Measurements from ENCODE around the gene KATNAL1.
A peak's percentile ranks its signal among the peaks of the same experiment; 100 is the strongest.

The KATNAL1 gene

GRCh38 chr13:30253830-30254229 lies 53.5 kb downstream of the KATNAL1 start:
- no peak for DNase-seq (ENCODE audit: low spot score)
- no peaks in the 10 kb centered on the region for H3K27me3 Mint-ChIP-seq (ENCODE audit: low read depth)
- H3K4me3 Mint-ChIP-seq = no peak overlapping the region
- peaks cover 11% of the 10 kb centered on the region for H3K4me1 Mint-ChIP-seq (ENCODE audit: low read depth)
- peak overlapping the region; percentile 15 for H3K27ac Mint-ChIP-seq
- peaks cover 13% of the 10 kb centered on the region for H3K36me3 Mint-ChIP-seq (ENCODE audit: low read depth)
- H3K9me3 Mint-ChIP-seq = peaks cover 11% of the 10 kb centered on the region

GRCh38 chr13:30247406-30247805 lies 59.9 kb downstream of the KATNAL1 start:
- Mint-ChIP-seq H3K36me3 (ENCODE audit: low read depth) (peaks cover 36% of the 10 kb centered on the region), H3K9me3 (peaks cover 26% of the 10 kb centered on the region), H3K27ac (no peak overlapping the region)

DNA sequence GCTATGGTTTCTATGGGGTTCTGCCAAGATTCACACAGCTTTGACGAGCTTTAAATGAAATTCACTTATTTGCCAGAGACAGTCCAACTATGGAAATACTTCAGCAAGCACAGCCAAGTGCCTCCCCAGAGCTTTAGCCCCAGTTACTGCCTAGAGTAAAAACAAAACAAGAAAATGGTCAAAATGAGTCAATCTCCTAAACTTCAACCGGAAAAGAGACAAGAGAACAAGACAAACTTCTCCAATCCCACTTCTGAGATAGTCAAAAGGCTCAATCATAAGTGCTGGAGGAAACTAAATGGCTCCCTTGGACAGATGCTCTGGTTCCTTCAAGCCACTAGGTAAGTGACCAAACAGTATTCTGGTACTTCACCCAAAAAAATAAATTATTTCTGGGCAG lies 65.8 kb downstream of the KATNAL1 start:
- H3K9me3 Mint-ChIP-seq = peaks cover 15% of the 10 kb centered on the region
- H3K36me3 Mint-ChIP-seq (ENCODE audit: low read depth) = peaks cover 38% of the 10 kb centered on the region
- no peak for DNase-seq (ENCODE audit: low spot score)
- peaks cover 10% of the 10 kb centered on the region for H3K4me1 Mint-ChIP-seq (ENCODE audit: low read depth)
- H3K27ac Mint-ChIP-seq = peak overlapping the region; percentile 12
- H3K27me3 Mint-ChIP-seq (ENCODE audit: low read depth) = no peaks in the 10 kb centered on the region
- H3K4me3 Mint-ChIP-seq = no peak overlapping the region

More at GRCh38 chr13:30247406-30247805, 59.9 kb downstream of the KATNAL1 start:
- peaks cover under 1% of the 10 kb centered on the region for H3K4me1 Mint-ChIP-seq (ENCODE audit: low read depth)
- no peaks in the 10 kb centered on the region for H3K27me3 Mint-ChIP-seq (ENCODE audit: low read depth)
- no peak overlapping the region for H3K4me3 Mint-ChIP-seq
- DNase-seq (ENCODE audit: low spot score) = no peak

- no peak for DNase-seq (ENCODE audit: low spot score)
- Mint-ChIP-seq H3K36me3 (ENCODE audit: low read depth) (peaks cover 37% of the 10 kb centered on the region), H3K4me1 (ENCODE audit: low read depth) (peaks cover 10% of the 10 kb centered on the region), H3K27ac (no peak overlapping the region), H3K27me3 (ENCODE audit: low read depth) (no peaks in the 10 kb centered on the region), H3K4me3 (no peak overlapping the region), H3K9me3 (peaks cover 13% of the 10 kb centered on the region)
Measured at GRCh38 chr13:30240608-30241007, 66.7 kb downstream of the KATNAL1 start.

- DNase-seq (ENCODE audit: low spot score) = no peak
- Mint-ChIP-seq H3K4me1 (ENCODE audit: low read depth) (no peaks in the 10 kb centered on the region), H3K36me3 (ENCODE audit: low read depth) (peaks cover 14% of the 10 kb centered on the region), H3K27ac (no peak overlapping the region), H3K27me3 (ENCODE audit: low read depth) (no peaks in the 10 kb centered on the region), H3K4me3 (no peak overlapping the region), H3K9me3 (no peaks in the 10 kb centered on the region)
Measured at GRCh38 chr13:30235216-30235615, 72.1 kb downstream of the KATNAL1 start.

DNA sequence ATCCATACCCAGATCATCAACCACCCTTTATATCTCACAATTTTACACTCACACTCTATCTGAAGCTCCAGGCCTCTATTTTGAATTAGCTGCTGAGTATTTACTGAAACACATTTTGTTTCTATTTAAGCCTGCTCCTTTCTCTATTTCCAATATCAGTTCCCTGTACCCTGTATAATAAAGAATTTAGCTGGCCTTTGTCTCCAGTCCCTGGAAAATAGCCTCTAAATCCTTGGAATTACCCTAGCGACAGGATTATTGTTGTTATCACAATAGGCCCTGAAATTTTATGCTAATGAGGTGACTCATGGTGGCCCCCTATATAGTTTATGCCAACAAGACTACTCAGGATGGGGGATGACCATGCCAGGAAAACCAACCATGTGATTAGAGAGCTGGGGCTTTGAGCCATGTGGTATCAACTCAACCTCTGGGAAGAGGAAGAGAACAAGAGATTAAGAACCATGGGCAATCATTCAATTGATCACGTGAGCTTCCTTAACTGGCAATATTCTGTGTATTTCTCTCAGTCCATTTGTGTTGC lies 72.7 kb downstream of the KATNAL1 start:
- Mint-ChIP-seq H3K4me3 (no peak overlapping the region), H3K9me3 (no peaks in the 10 kb centered on the region), H3K27ac (no peak overlapping the region), H3K36me3 (ENCODE audit: low read depth) (peaks cover 12% of the 10 kb centered on the region), H3K4me1 (ENCODE audit: low read depth) (no peaks in the 10 kb centered on the region), H3K27me3 (ENCODE audit: low read depth) (no peaks in the 10 kb centered on the region)
- DNase-seq (ENCODE audit: low spot score) = no peak

DNA sequence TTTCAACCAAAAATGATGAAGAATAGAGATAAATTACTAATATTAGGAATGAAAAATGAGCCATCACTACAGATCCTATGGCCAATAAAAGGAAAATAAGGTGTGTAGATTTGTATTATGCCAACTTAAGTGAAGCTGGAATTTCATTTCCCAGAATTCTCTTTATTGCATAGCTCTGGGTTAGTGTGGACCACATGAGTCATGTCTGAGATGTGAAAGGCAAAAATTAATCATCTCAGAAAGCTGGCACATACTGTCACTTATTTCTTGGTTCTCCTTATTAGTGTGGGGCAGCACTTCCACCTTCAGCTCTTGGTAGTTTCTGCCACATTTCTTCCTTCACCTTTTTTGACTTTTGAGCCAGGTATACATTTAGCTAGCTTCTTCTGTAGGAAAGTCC lies 82.6 kb downstream of the KATNAL1 start:
- Mint-ChIP-seq H3K4me3 (no peak overlapping the region), H3K4me1 (ENCODE audit: low read depth) (peaks cover 2% of the 10 kb centered on the region), H3K27ac (no peak overlapping the region), H3K9me3 (peaks cover 17% of the 10 kb centered on the region), H3K27me3 (ENCODE audit: low read depth) (no peaks in the 10 kb centered on the region), H3K36me3 (ENCODE audit: low read depth) (peaks cover 61% of the 10 kb centered on the region)
- no peak for DNase-seq (ENCODE audit: low spot score)

DNA sequence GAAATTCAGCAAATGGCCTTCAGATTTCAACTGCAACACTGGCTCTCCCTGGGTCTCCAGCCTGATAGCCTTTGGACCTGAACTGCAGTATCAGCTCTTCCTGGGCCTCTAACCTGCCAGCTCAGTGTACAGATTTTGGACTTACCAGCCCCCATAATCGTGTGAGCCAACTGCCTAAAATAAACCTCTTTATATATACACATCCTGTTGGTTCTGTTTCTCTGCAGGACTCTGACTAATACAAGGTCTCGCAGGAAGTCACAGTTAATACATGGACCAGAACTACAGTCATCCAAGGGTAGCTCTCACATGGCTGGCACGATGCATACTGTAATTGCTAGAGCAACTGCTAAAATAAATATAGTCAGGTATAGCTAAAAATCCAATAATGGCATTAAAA lies 85.1 kb downstream of the KATNAL1 start:
- H3K4me3 Mint-ChIP-seq = no peak overlapping the region
- DNase-seq (ENCODE audit: low spot score) = no peak
- H3K27me3 Mint-ChIP-seq (ENCODE audit: low read depth) = no peaks in the 10 kb centered on the region
- peaks cover 2% of the 10 kb centered on the region for H3K4me1 Mint-ChIP-seq (ENCODE audit: low read depth)
- peaks cover 53% of the 10 kb centered on the region for H3K36me3 Mint-ChIP-seq (ENCODE audit: low read depth)
- H3K27ac Mint-ChIP-seq = no peak overlapping the region
- H3K9me3 Mint-ChIP-seq = peaks cover 17% of the 10 kb centered on the region

- H3K36me3 Mint-ChIP-seq (ENCODE audit: low read depth) = peaks cover 27% of the 10 kb centered on the region
- no peaks in the 10 kb centered on the region for H3K4me1 Mint-ChIP-seq (ENCODE audit: low read depth)
- no peaks in the 10 kb centered on the region for H3K9me3 Mint-ChIP-seq
- no peak overlapping the region for H3K27ac Mint-ChIP-seq
- no peaks in the 10 kb centered on the region for H3K27me3 Mint-ChIP-seq (ENCODE audit: low read depth)
- no peak for DNase-seq (ENCODE audit: low spot score)
- no peak overlapping the region for H3K4me3 Mint-ChIP-seq
Measured at GRCh38 chr13:30216111-30216510, 91.2 kb downstream of the KATNAL1 start.

DNA sequence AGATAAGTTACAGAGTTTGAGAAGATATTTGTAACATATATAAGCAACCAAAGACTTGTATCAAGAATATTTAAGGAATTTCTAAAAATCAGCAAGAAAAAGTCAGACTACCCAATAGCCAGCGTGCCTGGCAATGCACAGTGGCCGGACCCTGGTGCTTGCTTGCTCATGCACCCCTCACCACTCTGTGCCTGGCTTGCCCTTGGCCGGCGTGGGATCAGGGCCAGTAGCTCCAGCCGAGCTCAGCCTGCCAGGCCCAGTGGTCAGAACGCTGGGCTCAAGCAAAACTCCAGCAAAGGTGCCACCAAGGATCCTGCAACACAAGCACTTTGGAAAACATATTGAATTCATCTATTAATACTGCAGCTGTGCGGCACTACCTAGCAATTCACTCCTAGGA lies 95.1 kb downstream of the KATNAL1 start:
- DNase-seq (ENCODE audit: low spot score) = no peak
- Mint-ChIP-seq H3K27ac (no peak overlapping the region), H3K9me3 (no peaks in the 10 kb centered on the region), H3K36me3 (ENCODE audit: low read depth) (peaks cover 36% of the 10 kb centered on the region), H3K27me3 (ENCODE audit: low read depth) (no peaks in the 10 kb centered on the region), H3K4me3 (no peak overlapping the region), H3K4me1 (ENCODE audit: low read depth) (no peaks in the 10 kb centered on the region)

GRCh38 chr13:30211745-30212144 lies 95.6 kb downstream of the KATNAL1 start:
- no peak for DNase-seq (ENCODE audit: low spot score)

DNA sequence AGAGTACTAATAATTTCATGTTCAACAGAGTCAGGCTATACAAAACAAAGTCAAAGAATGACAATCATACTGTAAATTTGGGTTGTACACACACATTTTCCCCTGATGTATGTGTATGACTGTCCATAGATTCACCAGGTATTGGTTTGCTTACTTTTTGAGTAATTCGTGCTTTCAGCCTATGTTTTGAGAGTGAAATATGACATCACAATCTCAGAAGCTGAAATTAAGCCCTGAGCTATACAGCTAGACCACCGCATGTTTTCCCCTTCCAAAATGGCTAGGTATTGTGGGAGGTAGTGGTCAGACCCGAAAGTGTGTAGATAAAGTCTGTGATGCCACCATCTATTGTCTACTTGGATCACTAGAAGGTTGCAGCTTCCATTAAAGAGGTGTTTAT lies 102.8 kb downstream of the KATNAL1 start:
- H3K27me3 Mint-ChIP-seq (ENCODE audit: low read depth) = no peaks in the 10 kb centered on the region
- H3K36me3 Mint-ChIP-seq (ENCODE audit: low read depth) = peaks cover 20% of the 10 kb centered on the region
- peak; percentile 15 for DNase-seq (ENCODE audit: low spot score)
- no peaks in the 10 kb centered on the region for H3K9me3 Mint-ChIP-seq
- H3K4me3 Mint-ChIP-seq = no peak overlapping the region
- H3K27ac Mint-ChIP-seq = no peak overlapping the region
- H3K4me1 Mint-ChIP-seq (ENCODE audit: low read depth) = no peaks in the 10 kb centered on the region

More at GRCh38 chr13:30211745-30212144, 95.6 kb downstream of the KATNAL1 start:
- Mint-ChIP-seq H3K9me3 (no peaks in the 10 kb centered on the region), H3K4me3 (no peak overlapping the region), H3K27ac (no peak overlapping the region), H3K4me1 (ENCODE audit: low read depth) (no peaks in the 10 kb centered on the region), H3K36me3 (ENCODE audit: low read depth) (peaks cover 35% of the 10 kb centered on the region), H3K27me3 (ENCODE audit: low read depth) (no peaks in the 10 kb centered on the region)

GRCh38 chr13:30196025-30196424 lies 111.3 kb downstream of the KATNAL1 start:
- Mint-ChIP-seq H3K27me3 (ENCODE audit: low read depth) (no peaks in the 10 kb centered on the region), H3K4me3 (no peak overlapping the region), H3K9me3 (no peaks in the 10 kb centered on the region), H3K36me3 (ENCODE audit: low read depth) (no peaks in the 10 kb centered on the region), H3K4me1 (ENCODE audit: low read depth) (peaks cover 1% of the 10 kb centered on the region), H3K27ac (no peak overlapping the region)
- no peak for DNase-seq (ENCODE audit: low spot score)

GRCh38 chr13:30194906-30195305 lies 112.4 kb downstream of the KATNAL1 start:
- no peak overlapping the region for H3K27ac Mint-ChIP-seq
- H3K27me3 Mint-ChIP-seq (ENCODE audit: low read depth) = no peaks in the 10 kb centered on the region
- no peak overlapping the region for H3K4me3 Mint-ChIP-seq
- no peaks in the 10 kb centered on the region for H3K36me3 Mint-ChIP-seq (ENCODE audit: low read depth)
- no peak for DNase-seq (ENCODE audit: low spot score)
- H3K4me1 Mint-ChIP-seq (ENCODE audit: low read depth) = peaks cover 1% of the 10 kb centered on the region
- H3K9me3 Mint-ChIP-seq = no peaks in the 10 kb centered on the region
